ENCODE measurements around the gene TMEM95.

- TF ChIP-seq CTCF (IDR thresholded peaks at IDR 0.05; ENCODE audit: borderline replicate concordance, extremely low read depth, low read length, poor library complexity, severe bottlenecking) (no peak), EZH2 (IDR thresholded peaks at IDR 0.05; ENCODE audit: borderline replicate concordance, low read depth, low read length, severe bottlenecking) (no peak)
Observed at GRCh38 chr17:7396147-7396546, 41.2 kb downstream of the TMEM95 start.

Measured in DND-41 (cell line).